22Rv1 (cell line): ENCODE measurements around the gene TRNP1.
A peak's percentile ranks its signal among the peaks of the same experiment; 100 is the strongest.

Experiments
- H3K27ac ChIP-seq: fragments of 450-650 bp; 2 replicates; pipeline ENCODE4 v1.5.1; 2017
- ZFX ChIP-seq: fragments of 450-650 bp; IDR thresholded peaks from 2 replicates; pipeline ENCODE4 v1.6.1; 2017; ENCODE audit warnings: antibody characterized with exemption, borderline replicate concordance
- TF ChIP-seq, protein P1 (sequence below): fragments of 450-650 bp; IDR thresholded peaks from 2 replicates; pipeline ENCODE4 v1.5.1; 2017; ENCODE audit warnings: mild to moderate bottlenecking

TRNP1 gene, protein sequence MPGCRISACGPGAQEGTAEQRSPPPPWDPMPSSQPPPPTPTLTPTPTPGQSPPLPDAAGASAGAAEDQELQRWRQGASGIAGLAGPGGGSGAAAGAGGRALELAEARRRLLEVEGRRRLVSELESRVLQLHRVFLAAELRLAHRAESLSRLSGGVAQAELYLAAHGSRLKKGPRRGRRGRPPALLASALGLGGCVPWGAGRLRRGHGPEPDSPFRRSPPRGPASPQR

DNA sequence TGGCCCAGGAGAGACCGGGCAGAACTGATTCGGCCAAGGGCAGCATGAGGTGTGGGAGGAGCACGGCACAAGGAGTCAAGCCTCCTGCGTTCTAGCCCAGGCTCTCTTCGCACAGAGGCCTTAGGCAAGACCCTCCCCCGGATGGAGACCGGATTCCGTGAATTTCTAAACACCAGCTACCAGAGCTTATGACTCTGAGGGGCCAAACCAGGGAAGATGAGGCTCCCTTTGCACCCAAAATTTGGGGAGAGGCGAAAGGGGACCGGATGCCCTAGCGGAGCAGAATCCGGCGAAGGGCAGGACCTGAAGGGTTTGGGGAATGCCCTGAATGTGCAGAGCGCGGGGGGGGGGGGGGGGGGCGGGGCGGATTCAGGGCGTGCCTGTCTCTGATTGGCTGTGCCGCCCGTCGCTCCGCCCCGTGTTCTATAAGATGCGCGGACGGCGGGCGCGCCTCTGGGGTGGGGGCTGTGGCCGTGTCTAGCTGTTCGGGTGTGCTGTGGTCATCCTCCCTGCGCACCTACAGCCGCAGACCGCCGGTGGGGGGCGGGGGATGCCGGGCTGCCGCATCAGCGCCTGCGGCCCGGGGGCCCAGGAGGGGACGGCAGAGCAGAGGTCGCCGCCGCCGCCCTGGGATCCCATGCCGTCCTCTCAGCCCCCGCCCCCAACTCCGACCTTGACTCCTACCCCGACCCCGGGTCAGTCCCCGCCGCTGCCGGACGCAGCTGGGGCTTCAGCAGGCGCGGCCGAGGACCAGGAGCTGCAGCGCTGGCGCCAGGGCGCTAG is at the start of gene TRNP1:
Gene TRNP1, plus strand, starts transcription at position 456 of the 783 bp plus-strand sequence. Its CDS starts 95 bp downstream, at position 551.
- H3K27ac ChIP-seq: peak within 1 kb of the TSS; percentile 71

DNA sequence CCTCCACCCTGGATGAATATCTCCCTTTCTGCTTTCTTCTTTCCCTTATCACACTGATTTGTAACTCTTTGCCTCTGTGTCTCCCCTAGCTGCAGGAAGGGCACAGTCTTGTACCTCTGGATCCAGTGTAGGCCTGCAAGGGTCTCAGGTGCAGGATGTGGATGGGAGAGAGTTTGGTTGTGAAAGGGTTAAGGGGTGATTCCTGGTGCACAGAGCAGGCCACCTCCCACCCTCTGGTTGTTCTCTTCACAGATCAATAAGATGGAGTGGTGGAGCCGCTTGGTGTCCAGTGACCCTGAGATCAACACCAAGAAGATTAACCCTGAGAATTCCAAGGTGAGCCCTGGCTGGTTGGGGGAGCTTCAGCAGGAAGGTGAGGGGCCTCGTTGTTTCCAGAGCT is 48.4 kb upstream of the TRNP1 start:
- no peak overlapping the region for H3K27ac ChIP-seq
- TF ChIP-seq ZFX: no peak
- TF ChIP-seq, protein P1, sequence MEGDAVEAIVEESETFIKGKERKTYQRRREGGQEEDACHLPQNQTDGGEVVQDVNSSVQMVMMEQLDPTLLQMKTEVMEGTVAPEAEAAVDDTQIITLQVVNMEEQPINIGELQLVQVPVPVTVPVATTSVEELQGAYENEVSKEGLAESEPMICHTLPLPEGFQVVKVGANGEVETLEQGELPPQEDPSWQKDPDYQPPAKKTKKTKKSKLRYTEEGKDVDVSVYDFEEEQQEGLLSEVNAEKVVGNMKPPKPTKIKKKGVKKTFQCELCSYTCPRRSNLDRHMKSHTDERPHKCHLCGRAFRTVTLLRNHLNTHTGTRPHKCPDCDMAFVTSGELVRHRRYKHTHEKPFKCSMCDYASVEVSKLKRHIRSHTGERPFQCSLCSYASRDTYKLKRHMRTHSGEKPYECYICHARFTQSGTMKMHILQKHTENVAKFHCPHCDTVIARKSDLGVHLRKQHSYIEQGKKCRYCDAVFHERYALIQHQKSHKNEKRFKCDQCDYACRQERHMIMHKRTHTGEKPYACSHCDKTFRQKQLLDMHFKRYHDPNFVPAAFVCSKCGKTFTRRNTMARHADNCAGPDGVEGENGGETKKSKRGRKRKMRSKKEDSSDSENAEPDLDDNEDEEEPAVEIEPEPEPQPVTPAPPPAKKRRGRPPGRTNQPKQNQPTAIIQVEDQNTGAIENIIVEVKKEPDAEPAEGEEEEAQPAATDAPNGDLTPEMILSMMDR: no peak

More for the DNA sequence above, at the start of gene TRNP1:
- TF ChIP-seq ZFX: no peak
- TF ChIP-seq, protein P1: no peak

DNA sequence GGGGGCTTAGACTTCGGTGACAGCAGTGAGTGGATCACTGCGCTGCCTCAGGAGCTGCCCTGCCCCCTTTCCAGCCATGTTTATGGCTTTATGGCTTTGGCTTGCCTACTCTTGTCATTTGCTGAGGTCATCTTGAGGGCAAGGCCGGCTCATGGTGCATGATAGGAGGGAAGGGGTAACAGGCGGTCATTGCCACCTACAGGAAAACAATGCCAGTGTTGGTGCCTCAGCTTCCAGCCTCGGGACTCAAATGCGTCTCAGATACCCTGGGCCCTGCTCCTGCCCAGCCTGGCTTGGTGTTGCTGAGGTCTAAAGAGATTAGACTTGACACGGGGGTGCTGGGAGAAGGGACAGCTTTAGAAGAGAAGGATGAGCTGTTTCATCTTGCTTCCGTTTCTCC is 47.8 kb upstream of the TRNP1 start:
- no peak overlapping the region for H3K27ac ChIP-seq

DNA sequence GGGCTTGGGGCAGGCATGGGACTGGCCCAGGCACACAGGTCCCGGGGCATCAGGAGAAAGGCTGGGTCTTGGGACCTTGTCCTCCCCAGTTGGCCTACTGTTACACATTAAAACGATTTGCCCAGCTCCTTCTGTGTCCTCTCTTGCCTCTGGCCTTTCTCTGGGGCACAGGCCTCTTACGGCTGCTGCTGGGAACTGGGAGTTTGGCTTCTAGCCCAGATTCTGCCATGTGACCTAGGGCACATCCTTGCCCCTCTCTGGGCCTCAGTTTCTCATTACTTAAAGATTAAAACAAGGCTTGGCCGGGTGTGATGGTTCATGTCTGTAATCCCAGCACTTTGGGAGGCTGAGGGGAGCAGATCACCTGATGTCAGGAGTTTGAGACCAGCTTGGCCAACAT is 47.2 kb upstream of the TRNP1 start:
- peak overlapping the region; percentile 33 for H3K27ac ChIP-seq
- TF ChIP-seq ZFX: no peak
- TF ChIP-seq, protein P1: no peak

More for the DNA sequence above, 47.8 kb upstream of the TRNP1 start:
- TF ChIP-seq, protein P1: no peak
- TF ChIP-seq ZFX: no peak

DNA sequence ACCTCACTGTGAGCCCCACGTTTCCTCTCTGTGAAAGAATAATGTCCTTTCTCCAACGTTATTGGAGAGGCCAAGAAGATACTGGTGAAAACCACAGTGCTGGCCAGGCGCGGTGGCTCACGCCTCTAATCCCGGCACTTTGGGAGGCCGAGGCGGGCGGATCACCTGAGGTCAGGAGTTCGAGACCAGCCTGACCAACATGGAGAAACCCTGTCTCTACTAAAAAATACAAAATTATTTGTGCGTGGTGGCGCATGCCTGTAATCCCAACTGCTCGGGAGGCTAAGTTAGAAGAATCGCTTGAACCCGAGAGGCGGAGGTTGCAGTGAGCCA is 44.8 kb upstream of the TRNP1 start:
- peak overlapping the region; percentile 18; the same call in 1 of the 2 replicates for H3K27ac ChIP-seq

DNA sequence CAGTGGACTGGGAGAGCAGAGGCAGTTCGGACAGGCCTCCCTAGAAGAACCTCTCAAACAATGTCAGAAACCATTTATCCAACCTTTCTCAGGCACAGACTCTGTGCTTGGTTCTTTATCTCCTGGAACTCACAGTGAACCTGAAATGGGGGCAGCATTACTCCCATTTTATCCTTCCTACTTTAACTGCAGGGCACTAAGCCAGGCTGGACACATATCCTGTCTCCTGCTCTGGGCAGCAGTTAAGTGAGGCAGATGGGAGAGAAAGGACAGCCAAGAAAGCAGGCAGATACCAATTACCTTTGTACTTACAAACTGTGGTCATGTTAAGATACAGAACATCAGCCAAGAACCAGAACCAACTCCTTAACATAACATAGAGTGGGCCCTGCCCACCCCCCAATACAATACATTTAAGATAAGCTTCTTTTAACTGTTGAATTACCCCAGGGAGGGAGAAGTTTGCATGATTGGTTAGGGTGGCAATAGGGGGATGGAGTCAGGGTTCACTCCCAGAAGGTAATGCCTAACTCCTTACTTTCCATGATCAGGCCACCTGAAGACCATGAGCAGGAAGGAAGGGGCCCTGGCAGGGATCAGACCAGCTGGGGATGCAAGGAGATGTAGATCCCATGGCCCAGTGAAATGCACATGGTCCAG is 44.1 kb upstream of the TRNP1 start:
- H3K27ac ChIP-seq: peak overlapping the region; percentile 18; the same call in 1 of the 2 replicates
- TF ChIP-seq ZFX: no peak
- TF ChIP-seq, protein P1: no peak

DNA sequence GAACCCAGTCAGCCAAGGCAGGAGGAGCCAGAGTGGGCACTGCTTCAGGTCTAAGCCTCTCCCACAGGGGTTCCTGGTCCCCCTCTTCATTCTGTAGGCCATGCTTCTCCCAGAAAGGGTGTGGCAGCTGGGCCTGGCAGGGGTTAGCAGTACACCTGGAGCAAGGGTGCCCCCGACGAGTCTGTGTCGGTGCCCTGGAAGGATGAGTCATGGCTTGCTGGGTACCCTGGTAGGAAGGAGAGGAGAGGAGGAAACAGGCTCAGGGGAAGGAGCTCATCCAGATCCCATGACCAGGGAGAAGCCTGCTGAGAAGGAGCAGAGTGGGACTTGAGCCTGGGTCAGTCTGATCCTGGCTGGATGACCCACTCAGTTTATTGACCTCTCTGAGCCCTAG is 43.6 kb upstream of the TRNP1 start:
- no peak overlapping the region for H3K27ac ChIP-seq
- TF ChIP-seq ZFX: no peak
- TF ChIP-seq, protein P1: no peak
